ENCODE measurements around the gene FFAR4.

Gene FFAR4

GRCh38 chr10:93572606-93573005 lies 6.1 kb downstream of the FFAR4 start:
- no peak for DNase-seq (ENCODE audit: low read depth)

- no peak for DNase-seq (ENCODE audit: low read depth)
Observed at GRCh38 chr10:93573051-93573909, 6.8 kb downstream of the FFAR4 start.

- no peak for DNase-seq (ENCODE audit: low read depth)
Observed at GRCh38 chr10:93573924-93574323, 7.5 kb downstream of the FFAR4 start.

- no peak for DNase-seq (ENCODE audit: low read depth)
Observed at GRCh38 chr10:93576888-93577287, 10.4 kb downstream of the FFAR4 start.

- no peak for DNase-seq (ENCODE audit: low read depth)
Observed at GRCh38 chr10:93577565-93577964, 11.1 kb downstream of the FFAR4 start.

GRCh38 chr10:93579089-93579488 lies 12.6 kb downstream of the FFAR4 start:
- DNase-seq (ENCODE audit: low read depth): no peak

- DNase-seq (ENCODE audit: low read depth): no peak
Observed at GRCh38 chr10:93579985-93580711, 13.7 kb downstream of the FFAR4 start.

GRCh38 chr10:93580828-93581227 lies 14.4 kb downstream of the FFAR4 start:
- DNase-seq (ENCODE audit: low read depth): no peak

- DNase-seq (ENCODE audit: low read depth): no peak
Observed at GRCh38 chr10:93584445-93584844, 18.0 kb downstream of the FFAR4 start.

- no peak for DNase-seq (ENCODE audit: low read depth)
Observed at GRCh38 chr10:93589648-93590562, 23.4 kb downstream of the FFAR4 start.

GRCh38 chr10:93590638-93591037 lies 24.2 kb downstream of the FFAR4 start:
- no peak for DNase-seq (ENCODE audit: low read depth)

GRCh38 chr10:93591065-93591808 lies 24.8 kb downstream of the FFAR4 start:
- DNase-seq (ENCODE audit: low read depth): no peak

GRCh38 chr10:93593254-93593653 lies 26.8 kb downstream of the FFAR4 start:
- no peak for DNase-seq (ENCODE audit: low read depth)

GRCh38 chr10:93593749-93594148 lies 27.3 kb downstream of the FFAR4 start:
- no peak for DNase-seq (ENCODE audit: low read depth)

GRCh38 chr10:93594518-93594917 lies 28.1 kb downstream of the FFAR4 start:
- no peak for DNase-seq (ENCODE audit: low read depth)

- DNase-seq (ENCODE audit: low read depth): no peak
Observed at GRCh38 chr10:93595378-93596161, 29.1 kb downstream of the FFAR4 start.

- DNase-seq (ENCODE audit: low read depth): no peak
Observed at GRCh38 chr10:93596539-93596938, 30.1 kb downstream of the FFAR4 start.

GRCh38 chr10:93597075-93597599 lies 30.7 kb downstream of the FFAR4 start:
- no peak for DNase-seq (ENCODE audit: low read depth)

- no peak for DNase-seq (ENCODE audit: low read depth)
Observed at GRCh38 chr10:93598157-93598556, 31.7 kb downstream of the FFAR4 start.

GRCh38 chr10:93599335-93599734 lies 32.9 kb downstream of the FFAR4 start:
- DNase-seq (ENCODE audit: low read depth): no peak

- no peak for DNase-seq (ENCODE audit: low read depth)
Observed at GRCh38 chr10:93599778-93600177, 33.3 kb downstream of the FFAR4 start.

Data from activated T-helper 9 cell treated with anti-CD3 and anti-CD28 coated beads, Interleukin-2, amount 50 U/mL, for 16 hours (primary cell).